ENCODE measurements around the gene PIH1D1. TPM values are rescaled to one million over a fixed set of nuclear protein-coding genes. Genes with fewer than 3 reads are reported as not detected.

The PIH1D1 gene
- 73.1 and 91.4 TPM in 2 replicates for total RNA-seq

GRCh38 chr19:49451430-49452181 is at the start of gene PIH1D1:
PIH1D1 (minus strand) TSS chr19:49451814; CDS start chr19:49451574, 240 bp downstream.

GRCh38 chr19:49487277-49488045 is 35.8 kb upstream of the PIH1D1 start, which contains the start of gene RPL13A:
RPL13A (plus strand) TSS chr19:49487608; CDS start chr19:49487630, 22 bp downstream.

GRCh38 chr19:49473868-49474541 is 22.4 kb upstream of the PIH1D1 start, which contains the start of gene FLT3LG:
FLT3LG (plus strand) TSS chr19:49474215; CDS start chr19:49474640, 425 bp downstream.

GRCh38 chr19:49453013-49453756 is 1.6 kb upstream of the PIH1D1 start, which contains the start of gene ALDH16A1:
ALDH16A1 (plus strand) TSS chr19:49453225; CDS start chr19:49453332, 107 bp downstream.

GRCh38 chr19:49441210-49441959 is 10.2 kb downstream of the PIH1D1 start, which contains the start of gene SLC17A7:
SLC17A7 (minus strand) TSS chr19:49441527; CDS start chr19:49441379, 148 bp downstream.

GRCh38 chr19:49425178-49425577 is 26.4 kb downstream of the PIH1D1 start, which contains the start of gene GFY:
GFY (plus strand) TSS chr19:49425388; CDS start chr19:49426431, 1,043 bp downstream.

GRCh38 chr19:49423071-49423984 is 28.3 kb downstream of the PIH1D1 start, which contains the start of gene PTH2:
PTH2 (minus strand) TSS chr19:49423441; CDS start chr19:49423339, 102 bp downstream.

Other genes with a start within 250 kb of the PIH1D1 start
- 0.13 and 0.33 TPM in 2 replicates for gene SLC6A16, start 126.6 kb downstream of the PIH1D1 start, total RNA-seq
- not detected in 2 replicates for gene CD37, start 116.4 kb downstream of the PIH1D1 start, total RNA-seq
- gene TEAD2, start 89.4 kb downstream of the PIH1D1 start, total RNA-seq: 13.2 and 16.0 TPM in 2 replicates
- gene DKKL1, start 87.9 kb downstream of the PIH1D1 start, total RNA-seq: not detected in 2 replicates
- not detected in 2 replicates for gene KASH5, start 63.6 kb downstream of the PIH1D1 start, total RNA-seq
- not detected in 2 replicates for gene PTH2, start 28.4 kb downstream of the PIH1D1 start, total RNA-seq
- gene GFY, start 26.4 kb downstream of the PIH1D1 start, total RNA-seq: not detected in 2 replicates
- gene SLC17A7, start 10.3 kb downstream of the PIH1D1 start, total RNA-seq: 0.17 and 0.20 TPM in 2 replicates
- gene ALDH16A1, start 1.4 kb upstream of the PIH1D1 start, total RNA-seq: 18.3 and 19.8 TPM in 2 replicates
- 2.3 and 3.5 TPM in 2 replicates for gene FLT3LG, start 22.4 kb upstream of the PIH1D1 start, total RNA-seq
- 1,440 and 2,433 TPM in 2 replicates for gene RPL13A, start 35.8 kb upstream of the PIH1D1 start, total RNA-seq
- gene RPS11, start 44.6 kb upstream of the PIH1D1 start, total RNA-seq: 1,074 and 1,489 TPM in 2 replicates
- 66.7 and 86.0 TPM in 2 replicates for gene FCGRT, start 60.8 kb upstream of the PIH1D1 start, total RNA-seq
- 339 and 441 TPM in 2 replicates for gene RCN3, start 76.2 kb upstream of the PIH1D1 start, total RNA-seq
- 30.8 and 33.4 TPM in 2 replicates for gene NOSIP, start 128.7 kb upstream of the PIH1D1 start, total RNA-seq
- 0.65 and 0.86 TPM in 2 replicates for gene PRRG2, start 129.5 kb upstream of the PIH1D1 start, total RNA-seq
- gene PRR12, start 139.4 kb upstream of the PIH1D1 start, total RNA-seq: 4.2 and 6.1 TPM in 2 replicates
- gene RRAS, start 188.3 kb upstream of the PIH1D1 start, total RNA-seq: 82.1 and 88.7 TPM in 2 replicates
- gene SCAF1, start 190.4 kb upstream of the PIH1D1 start, total RNA-seq: 22.7 and 30.5 TPM in 2 replicates
- 64.3 and 68.0 TPM in 2 replicates for gene IRF3, start 214.0 kb upstream of the PIH1D1 start, total RNA-seq
- 2.7 TPM in 2 replicates for gene BCL2L12, start 214.1 kb upstream of the PIH1D1 start, total RNA-seq
- gene PRMT1, start 225.5 kb upstream of the PIH1D1 start, total RNA-seq: 205 and 248 TPM in 2 replicates
- gene ADM5, start 237.8 kb upstream of the PIH1D1 start, total RNA-seq: 0.36 and 0.52 TPM in 2 replicates
- gene CPT1C, start 239.3 kb upstream of the PIH1D1 start, total RNA-seq: 24.3 and 29.3 TPM in 2 replicates